LHCN-M2 (cell line): ENCODE results near the gene HYOU1. TPM values are rescaled to one million over a fixed set of nuclear protein-coding genes. Genes with fewer than 3 reads are reported as not detected.
A peak's percentile ranks its signal among the peaks of the same experiment; 100 is the strongest.
"Not testable (repeated sequence)": the region's sequence is repeated elsewhere in the genome, so short reads cannot be mapped to it uniquely, and the experiment has no call there.

Experiments used
- DNase-seq: peaks from one replicate; pipeline ENCODE4 v3.0.0-alpha.2; 2012; ENCODE audit warnings: low read depth
- total RNA-seq: library from RNA; depleted of rRNA; stranded (reverse); fragments of >200 nt; gene quantifications from 2 replicates; pipeline ENCODE4 v1.2.3, GENCODE V29; 2014

Gene HYOU1
- total RNA-seq, 1 experiment from 2014 or later, result 96.4 TPM

- no peak for DNase-seq
These were observed 28.4 kb upstream of the HYOU1 start for GRCh38 chr11:119085437-119085847.

- DNase-seq, result peak; percentile 93
These were observed 27.8 kb upstream of the HYOU1 start, which contains the start of gene HMBS for GRCh38 chr11:119084663-119085436. Gene HMBS, plus strand, starts transcription at chr11:119084881. Its CDS starts 153 bp downstream, at chr11:119085034.

- no peak for DNase-seq
These were observed 24.8 kb upstream of the HYOU1 start for GRCh38 chr11:119081682-119082260.

- no peak for DNase-seq
These were observed 21.8 kb upstream of the HYOU1 start for GRCh38 chr11:119078675-119079420.

GRCh38 chr11:119077839-119078238, 20.8 kb upstream of the HYOU1 start:
- no peak for DNase-seq

- DNase-seq, result peak; percentile 91
These were observed 10.6 kb upstream of the HYOU1 start, which contains the start of gene VPS11 for GRCh38 chr11:119067371-119068222. Gene VPS11, plus strand, starts transcription at chr11:119067818. Its CDS starts 6 bp downstream, at chr11:119067824.

GRCh38 chr11:119065369-119065768, 8.4 kb upstream of the HYOU1 start:
- peak; percentile 25 for DNase-seq

- peak; percentile 43 for DNase-seq
These were observed 5.8 kb upstream of the HYOU1 start for GRCh38 chr11:119062779-119063178.

GRCh38 chr11:119061256-119061655, 4.3 kb upstream of the HYOU1 start:
- DNase-seq, result no peak

GRCh38 chr11:119059128-119059527, 2.1 kb upstream of the HYOU1 start:
- not testable (repeated sequence) for DNase-seq

GRCh38 chr11:119056421-119056999, 495 bp downstream of the HYOU1 start:
- DNase-seq, result no peak

- DNase-seq, result peak; percentile 54
These were observed 1.1 kb downstream of the HYOU1 start for GRCh38 chr11:119055901-119056300.

GRCh38 chr11:119054418-119054817, 2.6 kb downstream of the HYOU1 start:
- no peak for DNase-seq

- peak; percentile 46 for DNase-seq
These were observed 4.7 kb downstream of the HYOU1 start for GRCh38 chr11:119052163-119052814.

- no peak for DNase-seq
These were observed 5.4 kb downstream of the HYOU1 start for GRCh38 chr11:119051440-119052162.

GRCh38 chr11:119049081-119049480, 7.9 kb downstream of the HYOU1 start:
- DNase-seq, result no peak

GRCh38 chr11:119048644-119049043, 8.4 kb downstream of the HYOU1 start:
- no peak for DNase-seq

GRCh38 chr11:119047205-119047604, 9.8 kb downstream of the HYOU1 start:
- DNase-seq, result no peak

- no peak for DNase-seq
These were observed 10.5 kb downstream of the HYOU1 start for GRCh38 chr11:119046489-119046888.

- no peak for DNase-seq
These were observed 12.3 kb downstream of the HYOU1 start for GRCh38 chr11:119044708-119045107.
